H1 (cell line): ENCODE results near the gene PHACTR2. TPM values are rescaled to one million over a fixed set of nuclear protein-coding genes. Genes with fewer than 3 reads are reported as not detected.

Source experiments
- BCL11A ChIP-seq, 2 experiments: IDR thresholded peaks; one replicate each; pipeline ENCODE4 v1.6.1; 2011; ENCODE audit warnings: low read depth in 2 of 2, low read length in 2 of 2, mild to moderate bottlenecking in 2 of 2
- KDM1A ChIP-seq: fragments of 200-600, 300-600 bp; sonication (generic); IDR thresholded peaks from 2 replicates; pipeline ENCODE4 v1.7.1; 2016; ENCODE audit warnings: mild to moderate bottlenecking, low read length, borderline replicate concordance
- KDM5A ChIP-seq: fragments of 200-600 bp; IDR thresholded peaks from 2 replicates; pipeline ENCODE4 v1.7.1; 2012; ENCODE audit warnings: mild to moderate bottlenecking, low read length, inconsistent platforms, mixed read lengths
- NANOG ChIP-seq: IDR thresholded peaks from 2 replicates; pipeline ENCODE4 v1.6.1; 2011; ENCODE audit warnings: low read length, low read depth, mild to moderate bottlenecking, inconsistent platforms; ENCODE audit not compliant: insufficient read depth, poor library complexity, severe bottlenecking
- POLR2A ChIP-seq, 2 experiments: IDR thresholded peaks; 1 replicate in 1 of 2; 2 replicates in 1 of 2; pipeline ENCODE4 v1.6.1; 2011; ENCODE audit warnings: low read depth in 2 of 2, low read length in 2 of 2, mild to moderate bottlenecking in 2 of 2; ENCODE audit errors: control extremely low read depth in 1 of 2
- POLR2AphosphoS5 ChIP-seq: IDR thresholded peaks from 2 replicates; pipeline ENCODE4 v1.6.1; 2011; ENCODE audit warnings: low read depth, low read length
- RAD21 ChIP-seq, 2 experiments: IDR thresholded peaks in 1 of 2; conservative IDR thresholded peaks in 1 of 2; 2 replicates each; pipeline ENCODE4 v1.6.1; 2011; ENCODE audit warnings: low read depth in 2 of 2, low read length in 2 of 2, improper control_type of control experiment in 1 of 2, inconsistent platforms in 1 of 2, mild to moderate bottlenecking in 1 of 2, moderate library complexity in 1 of 2
- SAP30 ChIP-seq: fragments of 300-600 bp; sonication (generic); IDR thresholded peaks from 2 replicates; pipeline ENCODE4 v1.7.1; 2012; ENCODE audit warnings: low read length, moderate library complexity, mild to moderate bottlenecking, inconsistent platforms; ENCODE audit not compliant: insufficient read depth, insufficient replicate concordance
- USF2 ChIP-seq: IDR thresholded peaks from 2 replicates; pipeline ENCODE4 v1.6.1; 2011; ENCODE audit warnings: low read length, improper control_type of control experiment
- polyA plus RNA-seq, 7 experiments: library from polyadenylated mRNA; depleted of rRNA in 3 of 7; stranded (reverse) in 5 of 7; unstranded in 2 of 7; fragments of >200 nt in 5 of 7; fragments of 200-250 nt in 2 of 7; gene quantifications; 1 replicate in 5 of 7; 2 replicates in 1 of 7; 4 replicates in 1 of 7; pipeline versions ENCODE4 v1.2.1 to v1.2.3, GENCODE V29; 2011 to 2013; ENCODE audit warnings: missing spikeins in 2 of 7, mixed read lengths in 2 of 7
- total RNA-seq: library from RNA; stranded (reverse); fragmentation: NEBNext Ultra II Directional; extraction: Animal tissue kit (Norgen Biotek cat#: 25700); gene quantifications from 2 replicates; pipeline ENCODE4 v1.2.1, GENCODE V29; 2021

Gene PHACTR2
- total and polyA plus RNA-seq, 2 of the 8 experiments (the other 6 are each of a cell fraction or from before 2014, with no cell fraction given): 16.9 to 131 TPM

- TF ChIP-seq NANOG: no peak
- no peak for TF ChIP-seq USF2
- no peak for TF ChIP-seq POLR2A (IDR thresholded peaks at IDR 0.05; ENCODE audit: control extremely low read depth in 1 of 2, low read depth in 2 of 2, low read length in 2 of 2)
- no peak for TF ChIP-seq BCL11A (IDR thresholded peaks at IDR 0.05; ENCODE audit: low read depth in 2 of 2, low read length in 2 of 2)
- TF ChIP-seq SAP30: no peak
- TF ChIP-seq POLR2AphosphoS5: no peak
- no peak for TF ChIP-seq KDM5A
- no peak for TF ChIP-seq RAD21 (IDR thresholded peaks at IDR 0.05 in 1 of 2, conservative IDR thresholded peaks at IDR 0.05 in 1 of 2; ENCODE audit: low read depth in 2 of 2, low read length in 2 of 2)
- no peak for TF ChIP-seq KDM1A
Observed at GRCh38 chr6:143726015-143726647, 48.4 kb downstream of the PHACTR2 start (continued).
